H1 (cell line): ENCODE measurements around the gene DPYSL3. TPM values are rescaled to one million over a fixed set of nuclear protein-coding genes. Genes with fewer than 3 reads are reported as not detected.

Source experiments
- ASH2L ChIP-seq: fragments of 200-600, 300-600 bp; sonication (generic); IDR thresholded peaks from one replicate; pipeline ENCODE4 v1.7.1; 2017; ENCODE audit warnings: low read length
- SIN3A ChIP-seq, 2 experiments: IDR thresholded peaks in 1 of 2; conservative IDR thresholded peaks in 1 of 2; 2 replicates each; pipeline ENCODE4 v1.6.1; 2011 to 2012; ENCODE audit warnings: low read length in 2 of 2, improper control_type of control experiment in 1 of 2, low read depth in 1 of 2, mild to moderate bottlenecking in 1 of 2
- polyA plus RNA-seq, 7 experiments: library from polyadenylated mRNA; depleted of rRNA in 3 of 7; stranded (reverse) in 5 of 7; unstranded in 2 of 7; fragments of >200 nt in 5 of 7; fragments of 200-250 nt in 2 of 7; gene quantifications; 1 replicate in 5 of 7; 2 replicates in 1 of 7; 4 replicates in 1 of 7; pipeline versions ENCODE4 v1.2.1 to v1.2.3, GENCODE V29; 2011 to 2013; ENCODE audit warnings: missing spikeins in 2 of 7, mixed read lengths in 2 of 7
- total RNA-seq: library from RNA; stranded (reverse); fragmentation: NEBNext Ultra II Directional; extraction: Animal tissue kit (Norgen Biotek cat#: 25700); gene quantifications from 2 replicates; pipeline ENCODE4 v1.2.1, GENCODE V29; 2021

The DPYSL3 gene
- total and polyA plus RNA-seq, 2 of the 8 experiments (the other 6 are each of a cell fraction or from before 2014, with no cell fraction given) = 268 to 387 TPM

- TF ChIP-seq SIN3A (conservative IDR thresholded peaks at IDR 0.05 in 1 of 2, IDR thresholded peaks at IDR 0.05 in 1 of 2; ENCODE audit: low read depth in 1 of 2, low read length in 2 of 2) (no peak), ASH2L (no peak)
These were observed 28.4 kb upstream of the DPYSL3 start (continued) for GRCh38 chr5:147538236-147538635.
